Loucy (cell line): ENCODE data around the gene BZW2.

Source experiments
- H2AFZ ChIP-seq: fragments of 200-600 bp; sonication (generic); 2 replicates; pipeline ENCODE4 v1.6.0; 2016; ENCODE audit warnings: antibody characterized with exemption, mild to moderate bottlenecking, low read length, moderate library complexity
- H3F3A ChIP-seq: fragments of 200-600 bp; 2 replicates; pipeline ENCODE4 v1.6.0; 2016; ENCODE audit warnings: antibody characterized with exemption, low read depth, mild to moderate bottlenecking
- H3K27me3 ChIP-seq: fragments of 200-600 bp; sonication (generic); 2 replicates; pipeline ENCODE4 v1.6.1; 2014; ENCODE audit warnings: low read length, mild to moderate bottlenecking; ENCODE audit not compliant: insufficient read depth, poor library complexity, severe bottlenecking
- H3K36me3 ChIP-seq: fragments of 200-600 bp; sonication (generic); 2 replicates; pipeline ENCODE4 v1.6.1; 2016; ENCODE audit warnings: low read length; ENCODE audit not compliant: insufficient read depth
- H3K4me1 ChIP-seq: fragments of 200-600 bp; sonication (generic); 2 replicates; pipeline ENCODE4 v1.5.1; 2014; ENCODE audit warnings: low read length, mild to moderate bottlenecking; ENCODE audit not compliant: insufficient read depth, poor library complexity, severe bottlenecking
- H3K4me2 ChIP-seq: fragments of 200-600 bp; sonication (generic); 2 replicates; pipeline ENCODE4 v1.6.0; 2014; ENCODE audit warnings: antibody characterized with exemption, low read length, low read depth, mild to moderate bottlenecking; ENCODE audit not compliant: poor library complexity, severe bottlenecking
- H3K4me3 ChIP-seq: fragments of 200-600 bp; sonication (generic); 2 replicates; pipeline ENCODE4 v1.5.1; 2014; ENCODE audit warnings: low read length, mild to moderate bottlenecking, mixed read lengths; ENCODE audit not compliant: poor library complexity, severe bottlenecking
- H3K79me2 ChIP-seq: fragments of 200-600 bp; sonication (generic); 2 replicates; pipeline ENCODE4 v1.6.1; 2014; ENCODE audit warnings: low read length; ENCODE audit not compliant: insufficient read depth
- H3K9ac ChIP-seq: fragments of 200-600 bp; sonication (generic); 2 replicates; pipeline ENCODE4 v1.6.0; 2014; ENCODE audit warnings: mild to moderate bottlenecking, low read depth, low read length, moderate library complexity; ENCODE audit not compliant: poor library complexity, severe bottlenecking
- H3K9me2 ChIP-seq: fragments of 200-600 bp; sonication (generic); replicated peaks from 2 replicates; pipeline ENCODE4 v1.6.1; 2016; ENCODE audit warnings: low read depth, low read length, mixed read lengths
- H3K9me3 ChIP-seq: fragments of 200-600 bp; sonication (generic); 2 replicates; pipeline ENCODE4 v1.6.1; 2014; ENCODE audit warnings: mild to moderate bottlenecking, antibody characterized with exemption, low read length, low read depth; ENCODE audit not compliant: insufficient read depth
- H4K20me1 ChIP-seq: fragments of 200-600 bp; sonication (generic); 2 replicates; pipeline ENCODE4 v1.6.0; 2014; ENCODE audit warnings: antibody characterized with exemption, low read length, mild to moderate bottlenecking; ENCODE audit not compliant: insufficient read depth, poor library complexity, severe bottlenecking
- EZH2phosphoT487 ChIP-seq: fragments of 200-600 bp; IDR thresholded peaks from 2 replicates; pipeline ENCODE4 v1.6.1; 2018; ENCODE audit warnings: antibody characterized with exemption, mild to moderate bottlenecking, moderate library complexity, borderline replicate concordance
- TF ChIP-seq, protein P1 (sequence below): fragments of 200-600 bp; sonication (generic); conservative IDR thresholded peaks from 2 replicates; pipeline ENCODE4 v1.5.1; 2014; ENCODE audit warnings: mild to moderate bottlenecking, antibody characterized with exemption, low read length

BZW2 gene

DNA sequence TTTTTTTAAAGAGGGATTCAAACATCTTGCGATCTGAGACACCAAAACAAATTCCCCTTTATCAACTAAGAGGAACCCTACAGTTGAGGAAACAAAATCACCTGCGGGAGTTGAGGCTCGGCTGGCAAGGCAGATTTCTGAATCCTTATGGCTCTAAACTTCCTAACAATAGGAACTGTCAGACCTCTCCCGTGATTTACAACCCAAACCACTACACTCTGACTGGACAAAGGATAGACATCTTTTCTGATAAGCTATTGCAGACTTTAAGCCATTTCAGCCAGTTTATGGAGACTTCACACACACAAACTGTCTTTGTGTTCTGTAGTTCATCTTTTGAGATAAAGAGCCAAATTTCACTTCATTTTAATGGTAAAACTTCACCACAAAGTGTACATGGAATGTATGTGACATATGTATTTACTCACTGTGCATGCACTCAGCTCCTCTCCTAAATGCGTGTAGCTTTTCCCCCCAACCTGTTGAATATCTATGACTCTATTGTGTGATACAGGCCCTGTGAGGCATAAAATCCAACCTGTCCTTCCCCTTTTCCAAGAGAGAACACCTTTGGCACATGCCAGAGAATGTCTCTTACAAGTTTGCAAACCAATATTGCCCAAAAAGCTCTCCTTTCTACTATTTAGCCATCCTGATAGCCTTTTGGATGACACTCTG, 92.2 kb downstream of the BZW2 start:
- Histone ChIP-seq H3K9me3 (no peaks in the 10 kb centered on the region), H3K27me3 (no peaks in the 10 kb centered on the region), H3K9ac (no peak overlapping the region), H3K36me3 (no peaks in the 10 kb centered on the region), H3K4me3 (no peak overlapping the region), H3K4me1 (peaks cover 4% of the 10 kb centered on the region), H2AFZ (no peak overlapping the region), H3K79me2 (no peaks in the 10 kb centered on the region), H3K9me2 (no peaks in the 10 kb centered on the region), H3K4me2 (no peak overlapping the region), H4K20me1 (no peaks in the 10 kb centered on the region), H3F3A (no peaks in the 10 kb centered on the region)
- TF ChIP-seq, protein P1, sequence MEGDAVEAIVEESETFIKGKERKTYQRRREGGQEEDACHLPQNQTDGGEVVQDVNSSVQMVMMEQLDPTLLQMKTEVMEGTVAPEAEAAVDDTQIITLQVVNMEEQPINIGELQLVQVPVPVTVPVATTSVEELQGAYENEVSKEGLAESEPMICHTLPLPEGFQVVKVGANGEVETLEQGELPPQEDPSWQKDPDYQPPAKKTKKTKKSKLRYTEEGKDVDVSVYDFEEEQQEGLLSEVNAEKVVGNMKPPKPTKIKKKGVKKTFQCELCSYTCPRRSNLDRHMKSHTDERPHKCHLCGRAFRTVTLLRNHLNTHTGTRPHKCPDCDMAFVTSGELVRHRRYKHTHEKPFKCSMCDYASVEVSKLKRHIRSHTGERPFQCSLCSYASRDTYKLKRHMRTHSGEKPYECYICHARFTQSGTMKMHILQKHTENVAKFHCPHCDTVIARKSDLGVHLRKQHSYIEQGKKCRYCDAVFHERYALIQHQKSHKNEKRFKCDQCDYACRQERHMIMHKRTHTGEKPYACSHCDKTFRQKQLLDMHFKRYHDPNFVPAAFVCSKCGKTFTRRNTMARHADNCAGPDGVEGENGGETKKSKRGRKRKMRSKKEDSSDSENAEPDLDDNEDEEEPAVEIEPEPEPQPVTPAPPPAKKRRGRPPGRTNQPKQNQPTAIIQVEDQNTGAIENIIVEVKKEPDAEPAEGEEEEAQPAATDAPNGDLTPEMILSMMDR, result no peak
- no peak for TF ChIP-seq EZH2phosphoT487

DNA sequence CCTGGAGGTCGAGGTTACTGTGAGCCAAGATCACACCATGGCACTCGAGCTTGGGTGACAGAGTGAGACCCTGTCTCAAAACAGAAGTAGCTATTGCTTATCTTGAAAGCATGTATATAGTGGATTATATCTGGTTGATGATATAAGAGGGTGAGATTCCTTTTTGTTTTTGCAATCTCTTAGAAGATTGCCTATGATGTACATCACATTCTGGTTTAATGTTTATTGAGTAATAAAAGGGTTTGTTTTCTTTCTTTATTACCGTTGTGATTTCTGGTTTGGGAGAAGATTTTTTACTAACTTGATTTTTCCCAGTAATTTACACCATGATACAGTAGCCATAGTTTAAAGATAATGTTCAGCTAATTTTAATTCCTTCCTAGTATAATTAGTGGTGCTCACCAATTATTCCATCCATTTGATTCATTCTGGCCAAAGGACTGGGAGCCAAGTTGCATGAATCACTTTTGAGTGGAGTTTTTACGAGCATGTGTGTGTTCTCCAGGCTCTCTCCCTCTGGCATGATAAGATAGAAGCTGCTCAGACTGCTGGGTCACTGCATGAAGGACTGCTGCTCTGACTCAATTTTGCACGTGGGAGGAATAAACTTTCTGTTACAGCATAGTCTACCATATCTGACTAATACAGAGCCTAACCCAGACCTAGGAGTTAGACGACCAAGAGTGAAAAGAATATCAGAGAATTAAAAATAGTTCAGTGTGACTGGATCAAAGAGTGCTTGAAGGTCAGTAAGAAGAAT, 94.1 kb downstream of the BZW2 start:
- H3K36me3 ChIP-seq, result no peaks in the 10 kb centered on the region
- H3K9ac ChIP-seq, result no peak overlapping the region
- no peak overlapping the region for H3K4me2 ChIP-seq
- no peak overlapping the region for H2AFZ ChIP-seq
- H4K20me1 ChIP-seq, result no peaks in the 10 kb centered on the region
- H3K9me3 ChIP-seq, result no peaks in the 10 kb centered on the region
- TF ChIP-seq EZH2phosphoT487, result no peak
- TF ChIP-seq, protein P1, result no peak
- no peaks in the 10 kb centered on the region for H3K9me2 ChIP-seq
- peaks cover 10% of the 10 kb centered on the region for H3K4me1 ChIP-seq
- H3K4me3 ChIP-seq, result no peak overlapping the region
- H3F3A ChIP-seq, result no peaks in the 10 kb centered on the region
- no peaks in the 10 kb centered on the region for H3K79me2 ChIP-seq
- H3K27me3 ChIP-seq, result no peaks in the 10 kb centered on the region

DNA sequence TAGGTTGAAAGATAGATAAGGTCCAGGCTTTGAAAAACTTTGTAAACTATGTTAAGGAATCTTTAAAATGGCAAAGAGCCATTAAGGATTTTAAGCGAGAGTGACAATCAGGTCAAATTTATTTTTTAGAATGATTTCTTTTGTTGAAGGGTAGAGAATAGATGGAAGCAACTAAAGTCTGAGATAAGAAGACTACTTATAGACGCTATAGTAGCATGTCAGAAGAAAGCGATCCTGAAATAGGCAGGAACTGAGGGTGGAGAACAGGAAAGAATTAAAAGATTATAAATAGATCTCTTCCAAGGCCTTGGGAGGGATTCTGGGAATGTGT, 94.6 kb downstream of the BZW2 start:
- Histone ChIP-seq H3K4me2 (no peak overlapping the region), H3K27me3 (no peaks in the 10 kb centered on the region), H3K79me2 (no peaks in the 10 kb centered on the region), H3K9ac (no peak overlapping the region), H3K4me3 (no peak overlapping the region), H3K9me3 (no peaks in the 10 kb centered on the region), H3K4me1 (peaks cover 13% of the 10 kb centered on the region), H3K9me2 (no peaks in the 10 kb centered on the region), H3K36me3 (no peaks in the 10 kb centered on the region), H3F3A (no peaks in the 10 kb centered on the region), H2AFZ (no peak overlapping the region), H4K20me1 (no peaks in the 10 kb centered on the region)
- TF ChIP-seq, protein P1, result no peak
- TF ChIP-seq EZH2phosphoT487, result no peak
